Thoracic aorta (tissue), 2 donors: ENCODE measurements around the gene POU6F2. TPM values are rescaled to one million over a fixed set of nuclear protein-coding genes. Genes with fewer than 3 reads are reported as not detected.

Experiments used
- ATAC-seq: fragments of 150-250 bp; one replicate; pipeline ENCODE4 v1.8.0; 2017; ENCODE audit warnings: low read depth; ENCODE audit not compliant: insufficient number of reproducible peaks, low FRiP score
- DNase-seq: peaks from one replicate; pipeline ENCODE4 v3.0.0-alpha.2; 2020; ENCODE audit warnings: low spot score
- H3K27ac ChIP-seq, 2 donors: fragments of 200-600 bp; sonication (generic); 1 replicate in 1 of 2; 2 replicates in 1 of 2; pipeline ENCODE4 v1.5.1; 2016; ENCODE audit warnings: mild to moderate bottlenecking in 2 of 2, moderate library complexity in 2 of 2
- H3K27me3 ChIP-seq: fragments of 200-600 bp; sonication (generic); replicated peaks from 2 replicates; pipeline ENCODE4 v1.6.0; 2016; ENCODE audit warnings: mild to moderate bottlenecking; ENCODE audit not compliant: insufficient read depth
- H3K36me3 ChIP-seq: fragments of 200-600 bp; sonication (generic); one replicate; pipeline ENCODE4 v1.5.1; 2016
- H3K4me1 ChIP-seq, 2 donors: fragments of 200-600 bp; sonication (generic); 1 replicate in 1 of 2; 2 replicates in 1 of 2; pipeline versions ENCODE4 v1.5.1 to v1.6.0; 2016; ENCODE audit warnings: low read depth in 2 of 2, mild to moderate bottlenecking in 1 of 2; ENCODE audit not compliant: control insufficient read depth in 1 of 2
- H3K4me3 ChIP-seq: fragments of 200-600 bp; sonication (generic); 2 replicates; pipeline ENCODE4 v1.5.1; 2016; ENCODE audit warnings: mild to moderate bottlenecking
- H3K9me3 ChIP-seq: fragments of 200-600 bp; sonication (generic); 2 replicates; pipeline ENCODE4 v1.5.1; 2016
- total RNA-seq, 2 donors: library from RNA; depleted of rRNA; stranded (reverse); fragments of >200 nt; gene quantifications; one replicate each; pipeline versions ENCODE4 v1.1.0 to v1.2.3, GENCODE V29; 2016
- TF ChIP-seq, protein P1 (sequence below): fragments of 200-600 bp; sonication (generic); IDR thresholded peaks from one replicate; pipeline ENCODE4 v1.5.1; 2019; ENCODE audit warnings: antibody characterized with exemption

POU6F2 gene
- total RNA-seq, 2 donors from 2014 or later = not detected

DNA sequence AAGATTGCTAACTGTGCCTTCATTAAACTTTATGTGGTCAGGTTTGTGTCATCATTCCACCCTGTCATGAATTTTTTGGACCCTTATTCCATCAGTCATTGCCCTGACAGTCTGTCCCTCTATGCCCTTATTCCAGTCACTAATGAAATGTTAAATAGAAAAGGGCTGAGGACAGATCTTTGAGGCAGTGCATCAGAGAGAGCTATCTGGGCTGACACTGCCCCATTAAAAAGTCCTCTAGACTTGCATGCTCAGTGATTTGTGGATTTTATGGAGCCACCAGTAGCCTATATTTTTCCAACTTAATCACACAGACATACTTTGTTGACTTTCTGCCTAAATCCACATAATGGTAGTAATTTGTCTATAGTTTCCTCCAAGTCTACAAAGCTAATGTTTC is 323.8 kb downstream of the POU6F2 start:
- ATAC-seq = no peak
- TF ChIP-seq, protein P1, sequence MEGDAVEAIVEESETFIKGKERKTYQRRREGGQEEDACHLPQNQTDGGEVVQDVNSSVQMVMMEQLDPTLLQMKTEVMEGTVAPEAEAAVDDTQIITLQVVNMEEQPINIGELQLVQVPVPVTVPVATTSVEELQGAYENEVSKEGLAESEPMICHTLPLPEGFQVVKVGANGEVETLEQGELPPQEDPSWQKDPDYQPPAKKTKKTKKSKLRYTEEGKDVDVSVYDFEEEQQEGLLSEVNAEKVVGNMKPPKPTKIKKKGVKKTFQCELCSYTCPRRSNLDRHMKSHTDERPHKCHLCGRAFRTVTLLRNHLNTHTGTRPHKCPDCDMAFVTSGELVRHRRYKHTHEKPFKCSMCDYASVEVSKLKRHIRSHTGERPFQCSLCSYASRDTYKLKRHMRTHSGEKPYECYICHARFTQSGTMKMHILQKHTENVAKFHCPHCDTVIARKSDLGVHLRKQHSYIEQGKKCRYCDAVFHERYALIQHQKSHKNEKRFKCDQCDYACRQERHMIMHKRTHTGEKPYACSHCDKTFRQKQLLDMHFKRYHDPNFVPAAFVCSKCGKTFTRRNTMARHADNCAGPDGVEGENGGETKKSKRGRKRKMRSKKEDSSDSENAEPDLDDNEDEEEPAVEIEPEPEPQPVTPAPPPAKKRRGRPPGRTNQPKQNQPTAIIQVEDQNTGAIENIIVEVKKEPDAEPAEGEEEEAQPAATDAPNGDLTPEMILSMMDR = no peak
- Histone ChIP-seq H3K4me1 (peaks cover 7 to 14% of the 10 kb centered on the region in 2 donors), H3K27ac (no peak overlapping the region), H3K27me3 (no peaks in the 10 kb centered on the region), H3K4me3 (no peak overlapping the region), H3K9me3 (no peaks in the 10 kb centered on the region), H3K36me3 (no peaks in the 10 kb centered on the region)
- no peak for DNase-seq

- Histone ChIP-seq H3K36me3 (no peaks in the 10 kb centered on the region), H3K27me3 (no peaks in the 10 kb centered on the region), H3K4me1 (peaks cover 7 to 14% of the 10 kb centered on the region in 2 donors), H3K9me3 (no peaks in the 10 kb centered on the region), H3K4me3 (no peak overlapping the region), H3K27ac (no peak overlapping the region)
- ATAC-seq (no peak), DNase-seq (no peak)
- TF ChIP-seq, protein P1 = no peak
Observed at GRCh38 chr7:39304178-39304577, 326.5 kb downstream of the POU6F2 start.

GRCh38 chr7:39304668-39305405 is 327.1 kb downstream of the POU6F2 start:
- TF ChIP-seq, protein P1 = no peak
- DNase-seq = no peak
- H3K27ac ChIP-seq = no peak overlapping the region
- H3K4me1 ChIP-seq = peaks cover 5 to 9% of the 10 kb centered on the region in 2 donors
- no peaks in the 10 kb centered on the region for H3K9me3 ChIP-seq
- ATAC-seq = no peak
- H3K36me3 ChIP-seq = no peaks in the 10 kb centered on the region
- no peaks in the 10 kb centered on the region for H3K27me3 ChIP-seq
- no peak overlapping the region for H3K4me3 ChIP-seq

DNA sequence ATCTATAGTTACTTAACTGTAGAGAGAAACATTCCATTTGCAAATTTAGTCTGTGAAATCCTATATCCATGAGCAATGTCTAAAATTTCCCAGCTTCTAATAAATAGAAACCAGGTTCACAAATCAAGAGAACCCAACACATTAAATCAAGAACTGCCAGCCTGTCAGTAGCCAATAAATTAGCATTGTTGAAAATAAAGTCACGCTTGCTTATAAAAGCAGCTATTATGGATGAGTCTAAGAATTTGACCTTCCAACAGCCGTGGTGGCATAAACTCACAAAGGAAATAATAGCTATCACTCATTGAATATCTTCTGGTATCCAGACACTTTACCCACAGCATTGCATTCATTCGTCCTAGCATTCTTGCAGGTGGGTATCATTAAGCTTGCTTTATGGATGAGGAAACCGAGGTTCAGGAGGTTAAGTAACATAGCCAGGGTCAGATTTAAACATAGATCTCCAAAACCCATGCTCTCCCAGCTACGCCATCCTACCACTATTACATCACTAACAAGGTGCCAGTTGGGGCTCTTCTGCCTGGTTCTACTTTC is 328.4 kb downstream of the POU6F2 start:
- no peaks in the 10 kb centered on the region for H3K9me3 ChIP-seq
- TF ChIP-seq, protein P1 = no peak
- DNase-seq (no peak), ATAC-seq (no peak)
- H3K4me1 ChIP-seq = no peaks in the 10 kb centered on the region
- H3K27ac ChIP-seq = no peak overlapping the region
- H3K4me3 ChIP-seq = no peak overlapping the region
- no peaks in the 10 kb centered on the region for H3K27me3 ChIP-seq
- no peaks in the 10 kb centered on the region for H3K36me3 ChIP-seq

- Histone ChIP-seq H3K36me3 (no peaks in the 10 kb centered on the region), H3K4me1 (peaks cover 0 to 5% of the 10 kb centered on the region in 2 donors), H3K27ac (no peak overlapping the region), H3K27me3 (no peaks in the 10 kb centered on the region), H3K9me3 (no peaks in the 10 kb centered on the region), H3K4me3 (no peak overlapping the region)
- ATAC-seq (no peak), DNase-seq (no peak)
- TF ChIP-seq, protein P1 = no peak
Observed at GRCh38 chr7:39310699-39311098, 333.0 kb downstream of the POU6F2 start.
